Mammary epithelial cell (primary cell): ENCODE measurements around the gene ORMDL3.

ENCODE experiments used
- CTCF ChIP-seq, 2 donors: IDR thresholded peaks in 1 of 2; conservative IDR thresholded peaks in 1 of 2; 2 replicates each; pipeline ENCODE4 v1.5.1; 2011 to 2012; ENCODE audit warnings: inconsistent platforms in 2 of 2, low read length in 2 of 2, mild to moderate bottlenecking in 2 of 2, control low read depth in 1 of 2, low read depth in 1 of 2; ENCODE audit not compliant: insufficient read depth in 1 of 2; ENCODE audit errors: extremely low read depth in 1 of 2
- EZH2 ChIP-seq: IDR thresholded peaks from 2 replicates; pipeline ENCODE4 v1.6.1; 2012; ENCODE audit warnings: low read length, inconsistent platforms, borderline replicate concordance

GRCh38 chr17:39923230-39923629 is 4.2 kb downstream of the ORMDL3 start:
- no peak for TF ChIP-seq CTCF (conservative IDR thresholded peaks at IDR 0.05 in 1 of 2, IDR thresholded peaks at IDR 0.05 in 1 of 2; ENCODE audit: extremely low read depth in 1 of 2, insufficient read depth in 1 of 2, low read depth in 1 of 2, low read length in 2 of 2)
- TF ChIP-seq EZH2 = no peak
